IMR-90 (cell line): ENCODE data around the gene CHIT1. TPM values are rescaled to one million over a fixed set of nuclear protein-coding genes. Genes with fewer than 3 reads are reported as not detected.
"Not testable (repeated sequence)": the region's sequence is repeated elsewhere in the genome, so short reads cannot be mapped to it uniquely, and the experiment has no call there.

ENCODE experiments used
- ATAC-seq: fragments of 200-7000 bp; cut with Tn5 transposase; 2 replicates; pipeline ENCODE4 v1.9.1; 2020; ENCODE audit warnings: low read depth, mild to moderate bottlenecking, moderate library complexity
- BruUV-seq: library from RNA; stranded (reverse); fragments of 400-500 nt; replicated peaks from 2 replicates; lab custom pipeline; 2021; lab: Mats Ljungman, UMichigan
- CTCF ChIA-PET: fragments of 300-600 bp; formaldehyde crosslinking; extraction: SDS; loops from one replicate; lab custom pipeline; 2021; ENCODE audit warnings: antibody characterized with exemption; lab: Yijun Ruan, JAX
- POLR2A ChIA-PET: fragments of 300-600 bp; sonication (Branson Sonifier 250); formaldehyde crosslinking; loops from one replicate; lab custom pipeline; 2022; ENCODE audit warnings: antibody characterized with exemption; ENCODE audit not compliant: unreplicated experiment; lab: Charles Lee
- DNase-seq: peaks from one replicate; pipeline ENCODE4 v3.0.0; 2013
- H2AFZ ChIP-seq: replicated peaks from 2 replicates; pipeline ENCODE3; 2013; ENCODE audit warnings: low read length, mild to moderate bottlenecking; ENCODE audit not compliant: poor library complexity
- H2AK5ac ChIP-seq: 2 replicates; pipeline ENCODE4 v1.6.1; 2013; ENCODE audit warnings: low read depth, low read length, inconsistent platforms
- H2AK9ac ChIP-seq: replicated peaks from 2 replicates; pipeline ENCODE3; 2013; ENCODE audit warnings: mild to moderate bottlenecking, low read depth, low read length, moderate library complexity; ENCODE audit not compliant: poor library complexity
- H2BK120ac ChIP-seq: 2 replicates; pipeline ENCODE4 v1.6.1; 2013; ENCODE audit warnings: low read depth, low read length, inconsistent platforms
- H2BK15ac ChIP-seq: 3 replicates; pipeline ENCODE4 v1.6.1; 2013; ENCODE audit warnings: low read depth, low read length, inconsistent platforms
- H2BK20ac ChIP-seq: 2 replicates; pipeline ENCODE4 v1.6.1; 2013; ENCODE audit warnings: low read depth, mild to moderate bottlenecking, inconsistent platforms, low read length, moderate library complexity
- H2BK5ac ChIP-seq: 2 replicates; pipeline ENCODE4 v1.6.1; 2013; ENCODE audit warnings: mild to moderate bottlenecking, low read depth, low read length, inconsistent platforms; ENCODE audit not compliant: poor library complexity, severe bottlenecking
- H3K14ac ChIP-seq: replicated peaks from 2 replicates; pipeline ENCODE4 v1.6.1; 2013; ENCODE audit warnings: low read depth, low read length, inconsistent platforms
- H3K18ac ChIP-seq: 2 replicates; pipeline ENCODE4 v1.6.1; 2013; ENCODE audit warnings: low read depth, low read length, control low read depth
- H3K23ac ChIP-seq: 2 replicates; pipeline ENCODE4 v1.6.1; 2013; ENCODE audit warnings: low read depth, low read length, inconsistent platforms
- H3K27ac ChIP-seq: 2 replicates; pipeline ENCODE4 v1.5.1; 2013; ENCODE audit warnings: mild to moderate bottlenecking, control low read depth, low read length; ENCODE audit not compliant: insufficient read depth
- H3K27me3 ChIP-seq: 2 replicates; pipeline ENCODE4 v1.6.1; 2013; ENCODE audit warnings: low read length; ENCODE audit not compliant: control insufficient read depth, insufficient read depth
- H3K36me3 ChIP-seq: 2 replicates; pipeline ENCODE4 v1.6.1; 2013; ENCODE audit warnings: low read length, mixed read lengths; ENCODE audit not compliant: control insufficient read depth, insufficient read depth
- H3K4ac ChIP-seq: 2 replicates; pipeline ENCODE4 v1.6.1; 2013; ENCODE audit warnings: low read depth, low read length, inconsistent platforms
- H3K4me1 ChIP-seq: 2 replicates; pipeline ENCODE4 v1.6.1; 2013; ENCODE audit warnings: low read length, mixed read lengths; ENCODE audit not compliant: control insufficient read depth, insufficient read depth
- H3K4me2 ChIP-seq: 2 replicates; pipeline ENCODE4 v1.6.1; 2013; ENCODE audit warnings: low read depth, mild to moderate bottlenecking, control low read depth, low read length, moderate library complexity
- H3K4me3 ChIP-seq: 2 replicates; pipeline ENCODE4 v1.5.1; 2013; ENCODE audit warnings: low read depth, mild to moderate bottlenecking, control low read depth, low read length, moderate library complexity; ENCODE audit not compliant: insufficient read depth
- H3K56ac ChIP-seq: 2 replicates; pipeline ENCODE4 v1.6.1; 2013; ENCODE audit warnings: low read length, inconsistent platforms; ENCODE audit not compliant: insufficient read depth; ENCODE audit errors: extremely low read depth
- H3K79me1 ChIP-seq, 2 experiments: 2 replicates each; pipeline ENCODE4 v1.6.1; 2013; ENCODE audit warnings: low read length in 2 of 2, inconsistent platforms in 1 of 2, low read depth in 1 of 2
- H3K9ac ChIP-seq: 2 replicates; pipeline ENCODE4 v1.6.1; 2013; ENCODE audit warnings: low read depth, low read length, control low read depth
- H3K9me1 ChIP-seq: 2 replicates; pipeline ENCODE4 v1.6.1; 2013; ENCODE audit warnings: low read length, inconsistent platforms; ENCODE audit not compliant: insufficient read depth
- H3K9me3 ChIP-seq: 2 replicates; pipeline ENCODE4 v1.6.1; 2013; ENCODE audit warnings: low read length; ENCODE audit not compliant: control insufficient read depth, insufficient read depth
- H4K20me1 ChIP-seq: 2 replicates; pipeline ENCODE4 v1.6.1; 2013; ENCODE audit warnings: low read length, inconsistent platforms; ENCODE audit not compliant: insufficient read depth
- H4K5ac ChIP-seq: 2 replicates; pipeline ENCODE4 v1.6.1; 2013; ENCODE audit warnings: mild to moderate bottlenecking, low read depth, low read length, control low read depth
- H4K8ac ChIP-seq, 2 experiments: 2 replicates each; pipeline ENCODE4 v1.6.1; 2013; ENCODE audit warnings: low read depth in 2 of 2, low read length in 2 of 2, control low read depth in 1 of 2, inconsistent platforms in 1 of 2
- H4K91ac ChIP-seq: 2 replicates; pipeline ENCODE4 v1.6.1; 2013; ENCODE audit warnings: low read depth, low read length, inconsistent platforms; ENCODE audit not compliant: insufficient read depth
- CTCF ChIP-seq: conservative IDR thresholded peaks from 2 replicates; pipeline ENCODE4 v1.5.1; 2012; ENCODE audit warnings: mild to moderate bottlenecking, low read depth, low read length, improper control_type of control experiment
- FOS ChIP-seq: fragments of 150-350 bp; IDR thresholded peaks from 2 replicates; pipeline ENCODE4 v1.6.1; 2016; ENCODE audit warnings: low read depth, low read length
- MXI1 ChIP-seq: IDR thresholded peaks from 2 replicates; pipeline ENCODE4 v1.6.1; 2012; ENCODE audit warnings: low read depth, mild to moderate bottlenecking, low read length, moderate library complexity, borderline replicate concordance
- NFE2L2 ChIP-seq: fragments of 150-350 bp; IDR thresholded peaks from 2 replicates; pipeline ENCODE4 v1.6.1; 2016; ENCODE audit warnings: low read depth, mild to moderate bottlenecking, low read length
- RAD21 ChIP-seq: IDR thresholded peaks from 2 replicates; pipeline ENCODE4 v1.6.1; 2012; ENCODE audit warnings: low read length, improper control_type of control experiment
- SMC3 ChIP-seq: fragments of 150-350 bp; IDR thresholded peaks from 2 replicates; pipeline ENCODE4 v1.6.1; 2016; ENCODE audit warnings: low read depth, mild to moderate bottlenecking, antibody characterized with exemption, low read length, moderate library complexity
- WGBS, 2 experiments: methylation state at CpG; one replicate each; pipeline versions ENCODE4 v1.1.5 to v1.1.7; 2013; ENCODE audit warnings: missing lambda C conversion rate in 2 of 2; ENCODE audit not compliant: insufficient read length in 1 of 2; ENCODE audit errors: extremely low coverage in 2 of 2; 5-methylcytosine and 5-hydroxymethylcytosine counted together
- dilution Hi-C: fragments of 300-500 bp; cut with HindIII; formaldehyde crosslinking; loops from one replicate; pipeline ENCODE4 v1.14.3; 2018; ENCODE audit warnings: low sequenced_read_pairs; ENCODE audit not compliant: unreplicated experiment
- in situ Hi-C: fragments of 300-500 bp; cut with MboI; formaldehyde crosslinking; loops from 3 replicates; pipeline ENCODE4 v1.14.3; 2019; ENCODE audit warnings: low sequenced_read_pairs, inconsistent platforms, mixed read lengths
- intact Hi-C: fragments of 100-400 bp; cut with micrococcal nuclease; formaldehyde crosslinking; loops from 2 replicates; pipeline ENCODE4 v1.10.0; 2022
- polyA plus RNA-seq, 3 experiments: library from polyadenylated mRNA; depleted of rRNA; stranded (reverse); fragments of >200 nt; gene quantifications; 2 replicates each; pipeline ENCODE4 v1.2.3, GENCODE V29; 2012; ENCODE audit warnings: low replicate concordance in 1 of 3
- total RNA-seq: library from RNA; depleted of rRNA; stranded (reverse); fragments of >200 nt; gene quantifications from 2 replicates; pipeline ENCODE4 v1.2.3, GENCODE V29; 2012

The CHIT1 gene
- total and polyA plus RNA-seq, 2 of the 4 experiments (the other 2 are of a cell fraction) = not detected

GRCh38 chr1:203267347-203267846, 37.9 kb upstream of the CHIT1 start:
- Histone ChIP-seq H3K18ac (peak overlapping the region; percentile 74), H3K23ac (peak overlapping the region; percentile 83), H2BK120ac (peak overlapping the region; percentile 88), H3K56ac (peak overlapping the region; percentile 83), H4K91ac (peak overlapping the region; percentile 90), H3K14ac (peak overlapping the region; percentile 90), H2BK5ac (peak overlapping the region; percentile 33), H3K4me1 (no peaks in the 10 kb centered on the region), H3K9ac (peak overlapping the region; percentile 90), H2BK20ac (peak overlapping the region; percentile 68; the same call in 1 of the 2 replicates), H3K9me3 (no peaks in the 10 kb centered on the region), H2AK5ac (no peak overlapping the region), H3K27ac (peak overlapping the region; percentile 71), H3K4me2 (peak overlapping the region; percentile 57), H3K36me3 (no peaks in the 10 kb centered on the region), H2AK9ac (peak overlapping the region; percentile 48), H3K9me1 (no peaks in the 10 kb centered on the region), H3K27me3 (peaks cover 13% of the 10 kb centered on the region), H3K4me3 (peak overlapping the region; percentile 59), H3K4ac (peak overlapping the region; percentile 90), H4K5ac (peak overlapping the region; percentile 71), H2AFZ (peak overlapping the region; percentile 95), H4K20me1 (no peaks in the 10 kb centered on the region), H4K8ac (peak overlapping the region; percentile 64 to 97), H2BK15ac (peak overlapping the region; percentile 86; the same call in 1 of the 3 replicates), H3K79me1 (no peaks in the 10 kb centered on the region)
- dilution Hi-C loops = no loop called here
- no TSS peak for BruUV-seq
- ChIA-PET POLR2A (interaction anchor here (0.6 kb wide), 1 partner anchor 11 kb away, joined by 3 read pairs; no protein-coding TSS in a partner anchor), CTCF (interaction anchor here (0.5 to 2.7 kb wide), 43 partner anchors 11 to 1535 kb away, joined by 3 to 21 read pairs (median 4); partner anchors contain the start of genes BTG2 and FMOD)
- ATAC-seq = peak; percentile 85
- DNase-seq = peak; percentile 78
- in situ Hi-C loops = no loop called here
- TF ChIP-seq MXI1 (no peak), FOS (no peak), NFE2L2 (no peak), RAD21 (peak; percentile 73), SMC3 (peak; percentile 44), CTCF (peak; percentile 88)
- WGBS, 2 experiments = 3% methylated on average over 14 of the region's 20 CpGs; no CpG with 5 or more reads in 1 of the 2 experiments
- intact Hi-C loops = loop anchor here (1.0 to 5.0 kb wide), 2 partner anchors 71 to 150 kb away; no protein-coding TSS in a partner anchor

- intact Hi-C loops = loop anchor here (5.0 kb wide), 1 partner anchor 149 kb away; no protein-coding TSS in a partner anchor
- H3K27me3 ChIP-seq = peaks cover 13% of the 10 kb centered on the region
- H3K4ac ChIP-seq, H4K5ac ChIP-seq, H2BK120ac ChIP-seq, H2AK5ac ChIP-seq, H2BK20ac ChIP-seq, H4K91ac ChIP-seq, POLR2A ChIA-PET, H3K23ac ChIP-seq, DNase-seq, dilution Hi-C loops, H2AFZ ChIP-seq, H3K79me1 ChIP-seq, BruUV-seq, ATAC-seq, H3K9me1 ChIP-seq, H3K27ac ChIP-seq, H3K14ac ChIP-seq, H3K56ac ChIP-seq, H4K20me1 ChIP-seq, H2BK15ac ChIP-seq, H3K18ac ChIP-seq, H4K8ac ChIP-seq, H3K9me3 ChIP-seq, H3K9ac ChIP-seq, in situ Hi-C loops, H3K4me3 ChIP-seq, H3K4me2 ChIP-seq, H3K36me3 ChIP-seq, H3K4me1 ChIP-seq, H2BK5ac ChIP-seq, H2AK9ac ChIP-seq: not testable (repeated sequence)
- no CpG with 5 or more reads among the region's 5 CpGs for WGBS, 2 experiments
- CTCF ChIA-PET = interaction anchor here (1.0 kb wide), 1 partner anchor 14 kb away, joined by 4 read pairs; no protein-coding TSS in a partner anchor
Observed at GRCh38 chr1:203266140-203266539, 36.7 kb upstream of the CHIT1 start.
